ENCODE results near the gene PFKP.

Gene PFKP

GRCh38 chr10:3154666-3155065 is 87.3 kb downstream of the PFKP start:
- H3K4me2 ChIP-seq (ENCODE audit: low read length), result no peak overlapping the region
- no peak for DNase-seq
- H2BK5ac ChIP-seq (ENCODE audit: low read length), result no peak overlapping the region
- no peaks in the 10 kb centered on the region for H3K79me1 ChIP-seq (ENCODE audit: low read length)
- H4K8ac ChIP-seq (ENCODE audit: low read depth, low read length), result no peak overlapping the region
- no peak overlapping the region for H2BK120ac ChIP-seq (ENCODE audit: low read depth, low read length)
- H3K79me2 ChIP-seq (ENCODE audit: control insufficient read depth, insufficient read depth, low read length), result no peaks in the 10 kb centered on the region
- H3K56ac ChIP-seq (ENCODE audit: low read length), result no peak overlapping the region
- WGBS (ENCODE audit: extremely low coverage, insufficient coverage, low lambda C conversion rate), result no CpG with 5 or more reads among the region's 10 CpGs
- H2AK5ac ChIP-seq (ENCODE audit: low read length), result no peak overlapping the region
- no peak overlapping the region for H3K18ac ChIP-seq (ENCODE audit: low read length)
- H2BK15ac ChIP-seq (replicated peaks; ENCODE audit: low read depth), result no peak overlapping the region
- no peak overlapping the region for H3K23ac ChIP-seq (ENCODE audit: low read length)
- peaks cover 3% of the 10 kb centered on the region for H3K36me3 ChIP-seq (ENCODE audit: control insufficient read depth, insufficient read depth, low read length)
- no peak overlapping the region for H3K9ac ChIP-seq (ENCODE audit: low read length)
- H4K5ac ChIP-seq (ENCODE audit: low read length), result no peak overlapping the region
- no peaks in the 10 kb centered on the region for H3K4me1 ChIP-seq (ENCODE audit: control insufficient read depth, low read depth, low read length)
- H3K4ac ChIP-seq (ENCODE audit: low read depth, low read length), result no peak overlapping the region
- H3K27me3 ChIP-seq (ENCODE audit: insufficient read depth, low read length, poor library complexity), result no peaks in the 10 kb centered on the region
- no peak overlapping the region for H3K4me3 ChIP-seq (ENCODE audit: low read length)
- no peak overlapping the region for H3K27ac ChIP-seq (ENCODE audit: low read depth, low read length)

GRCh38 chr10:3159152-3159551 is 91.8 kb downstream of the PFKP start:
- Histone ChIP-seq H2AK5ac (ENCODE audit: low read length) (no peak overlapping the region), H3K18ac (ENCODE audit: low read length) (no peak overlapping the region), H3K27me3 (ENCODE audit: insufficient read depth, low read length, poor library complexity) (no peaks in the 10 kb centered on the region), H3K23ac (ENCODE audit: low read length) (no peak overlapping the region), H3K27ac (ENCODE audit: low read depth, low read length) (no peak overlapping the region), H3K9ac (ENCODE audit: low read length) (no peak overlapping the region), H3K36me3 (ENCODE audit: control insufficient read depth, insufficient read depth, low read length) (peaks cover 3% of the 10 kb centered on the region), H3K79me1 (ENCODE audit: low read length) (no peaks in the 10 kb centered on the region), H2BK5ac (ENCODE audit: low read length) (no peak overlapping the region), H3K4ac (ENCODE audit: low read depth, low read length) (no peak overlapping the region), H3K4me3 (ENCODE audit: low read length) (no peak overlapping the region), H2BK15ac (replicated peaks; ENCODE audit: low read depth) (no peak overlapping the region), H3K79me2 (ENCODE audit: control insufficient read depth, insufficient read depth, low read length) (no peaks in the 10 kb centered on the region), H4K8ac (ENCODE audit: low read depth, low read length) (no peak overlapping the region), H3K4me1 (ENCODE audit: control insufficient read depth, low read depth, low read length) (no peaks in the 10 kb centered on the region), H3K56ac (ENCODE audit: low read length) (no peak overlapping the region), H3K4me2 (ENCODE audit: low read length) (no peak overlapping the region), H2BK120ac (ENCODE audit: low read depth, low read length) (no peak overlapping the region), H4K5ac (ENCODE audit: low read length) (no peak overlapping the region)
- DNase-seq, result no peak
- WGBS (ENCODE audit: extremely low coverage, insufficient coverage, low lambda C conversion rate), result no CpG with 5 or more reads among the region's 10 CpGs

- Histone ChIP-seq H3K36me3 (ENCODE audit: control insufficient read depth, insufficient read depth, low read length) (peaks cover 2% of the 10 kb centered on the region), H3K4ac (ENCODE audit: low read depth, low read length) (no peak overlapping the region)
- WGBS (ENCODE audit: extremely low coverage, insufficient coverage, low lambda C conversion rate), result no CpG with 5 or more reads among the region's 9 CpGs
Measured at GRCh38 chr10:3162533-3162932, 95.2 kb downstream of the PFKP start.

GRCh38 chr10:3163879-3164278 is 96.5 kb downstream of the PFKP start:
- Histone ChIP-seq H3K9ac (ENCODE audit: low read length) (no peak overlapping the region), H3K36me3 (ENCODE audit: control insufficient read depth, insufficient read depth, low read length) (peaks cover 2% of the 10 kb centered on the region)
- no CpG with 5 or more reads among the region's 9 CpGs for WGBS (ENCODE audit: extremely low coverage, insufficient coverage, low lambda C conversion rate)

More at GRCh38 chr10:3162533-3162932, 95.2 kb downstream of the PFKP start:
- H2BK15ac ChIP-seq (replicated peaks; ENCODE audit: low read depth), result no peak overlapping the region
- H3K9ac ChIP-seq (ENCODE audit: low read length), result no peak overlapping the region
- no peak overlapping the region for H2AK5ac ChIP-seq (ENCODE audit: low read length)
- no peak overlapping the region for H3K27ac ChIP-seq (ENCODE audit: low read depth, low read length)
- no peak overlapping the region for H2BK120ac ChIP-seq (ENCODE audit: low read depth, low read length)
- no peak overlapping the region for H3K18ac ChIP-seq (ENCODE audit: low read length)
- H3K23ac ChIP-seq (ENCODE audit: low read length), result no peak overlapping the region
- no peak overlapping the region for H2BK5ac ChIP-seq (ENCODE audit: low read length)
- no peaks in the 10 kb centered on the region for H3K79me1 ChIP-seq (ENCODE audit: low read length)
- H3K4me3 ChIP-seq (ENCODE audit: low read length), result no peak overlapping the region
- H3K79me2 ChIP-seq (ENCODE audit: control insufficient read depth, insufficient read depth, low read length), result no peaks in the 10 kb centered on the region
- H4K5ac ChIP-seq (ENCODE audit: low read length), result no peak overlapping the region
- DNase-seq, result peak; percentile 40
- no peak overlapping the region for H4K8ac ChIP-seq (ENCODE audit: low read depth, low read length)
- no peaks in the 10 kb centered on the region for H3K27me3 ChIP-seq (ENCODE audit: insufficient read depth, low read length, poor library complexity)
- no peak overlapping the region for H3K56ac ChIP-seq (ENCODE audit: low read length)
- H3K4me1 ChIP-seq (ENCODE audit: control insufficient read depth, low read depth, low read length), result no peaks in the 10 kb centered on the region
- H3K4me2 ChIP-seq (ENCODE audit: low read length), result no peak overlapping the region

GRCh38 chr10:3165196-3165595 is 97.8 kb downstream of the PFKP start:
- WGBS (ENCODE audit: extremely low coverage, insufficient coverage, low lambda C conversion rate), result no CpG with 5 or more reads among the region's 9 CpGs
- Histone ChIP-seq H3K27me3 (ENCODE audit: insufficient read depth, low read length, poor library complexity) (no peaks in the 10 kb centered on the region), H3K27ac (ENCODE audit: low read depth, low read length) (no peak overlapping the region), H4K5ac (ENCODE audit: low read length) (no peak overlapping the region), H3K4me2 (ENCODE audit: low read length) (no peak overlapping the region), H2AK5ac (ENCODE audit: low read length) (no peak overlapping the region), H3K79me1 (ENCODE audit: low read length) (no peaks in the 10 kb centered on the region), H2BK120ac (ENCODE audit: low read depth, low read length) (no peak overlapping the region), H3K23ac (ENCODE audit: low read length) (no peak overlapping the region), H3K4me1 (ENCODE audit: control insufficient read depth, low read depth, low read length) (no peaks in the 10 kb centered on the region), H2BK15ac (replicated peaks; ENCODE audit: low read depth) (no peak overlapping the region), H4K8ac (ENCODE audit: low read depth, low read length) (no peak overlapping the region), H3K79me2 (ENCODE audit: control insufficient read depth, insufficient read depth, low read length) (no peaks in the 10 kb centered on the region), H3K36me3 (ENCODE audit: control insufficient read depth, insufficient read depth, low read length) (no peaks in the 10 kb centered on the region), H2BK5ac (ENCODE audit: low read length) (no peak overlapping the region), H3K4me3 (ENCODE audit: low read length) (no peak overlapping the region), H3K18ac (ENCODE audit: low read length) (no peak overlapping the region), H3K4ac (ENCODE audit: low read depth, low read length) (no peak overlapping the region), H3K9ac (ENCODE audit: low read length) (no peak overlapping the region), H3K56ac (ENCODE audit: low read length) (no peak overlapping the region)
- no peak for DNase-seq

More at GRCh38 chr10:3163879-3164278, 96.5 kb downstream of the PFKP start:
- no peak overlapping the region for H2BK5ac ChIP-seq (ENCODE audit: low read length)
- no peak overlapping the region for H3K4ac ChIP-seq (ENCODE audit: low read depth, low read length)
- H2BK15ac ChIP-seq (replicated peaks; ENCODE audit: low read depth), result no peak overlapping the region
- H3K18ac ChIP-seq (ENCODE audit: low read length), result no peak overlapping the region
- H3K4me3 ChIP-seq (ENCODE audit: low read length), result no peak overlapping the region
- no peak overlapping the region for H2BK120ac ChIP-seq (ENCODE audit: low read depth, low read length)
- H4K8ac ChIP-seq (ENCODE audit: low read depth, low read length), result no peak overlapping the region
- no peak for DNase-seq
- no peak overlapping the region for H2AK5ac ChIP-seq (ENCODE audit: low read length)
- H3K27me3 ChIP-seq (ENCODE audit: insufficient read depth, low read length, poor library complexity), result no peaks in the 10 kb centered on the region
- no peaks in the 10 kb centered on the region for H3K79me1 ChIP-seq (ENCODE audit: low read length)
- no peak overlapping the region for H3K23ac ChIP-seq (ENCODE audit: low read length)
- no peaks in the 10 kb centered on the region for H3K4me1 ChIP-seq (ENCODE audit: control insufficient read depth, low read depth, low read length)
- H3K56ac ChIP-seq (ENCODE audit: low read length), result no peak overlapping the region
- H3K4me2 ChIP-seq (ENCODE audit: low read length), result no peak overlapping the region
- no peaks in the 10 kb centered on the region for H3K79me2 ChIP-seq (ENCODE audit: control insufficient read depth, insufficient read depth, low read length)
- no peak overlapping the region for H3K27ac ChIP-seq (ENCODE audit: low read depth, low read length)
- no peak overlapping the region for H4K5ac ChIP-seq (ENCODE audit: low read length)

- no peak overlapping the region for H4K8ac ChIP-seq (ENCODE audit: low read depth, low read length)
- no peaks in the 10 kb centered on the region for H3K27me3 ChIP-seq (ENCODE audit: insufficient read depth, low read length, poor library complexity)
- H3K4me2 ChIP-seq (ENCODE audit: low read length), result no peak overlapping the region
- no peaks in the 10 kb centered on the region for H3K36me3 ChIP-seq (ENCODE audit: control insufficient read depth, insufficient read depth, low read length)
- H3K4me3 ChIP-seq (ENCODE audit: low read length), result no peak overlapping the region
- no peak overlapping the region for H3K27ac ChIP-seq (ENCODE audit: low read depth, low read length)
- H2BK15ac ChIP-seq (replicated peaks; ENCODE audit: low read depth), result no peak overlapping the region
- H3K4ac ChIP-seq (ENCODE audit: low read depth, low read length), result no peak overlapping the region
- H3K4me1 ChIP-seq (ENCODE audit: control insufficient read depth, low read depth, low read length), result no peaks in the 10 kb centered on the region
- no CpG with 5 or more reads among the region's 10 CpGs for WGBS (ENCODE audit: extremely low coverage, insufficient coverage, low lambda C conversion rate)
- DNase-seq, result no peak
- no peak overlapping the region for H2AK5ac ChIP-seq (ENCODE audit: low read length)
- H2BK120ac ChIP-seq (ENCODE audit: low read depth, low read length), result no peak overlapping the region
- H3K23ac ChIP-seq (ENCODE audit: low read length), result no peak overlapping the region
- H4K5ac ChIP-seq (ENCODE audit: low read length), result no peak overlapping the region
- H2BK5ac ChIP-seq (ENCODE audit: low read length), result no peak overlapping the region
- no peak overlapping the region for H3K9ac ChIP-seq (ENCODE audit: low read length)
- H3K56ac ChIP-seq (ENCODE audit: low read length), result no peak overlapping the region
- no peak overlapping the region for H3K18ac ChIP-seq (ENCODE audit: low read length)
- H3K79me2 ChIP-seq (ENCODE audit: control insufficient read depth, insufficient read depth, low read length), result no peaks in the 10 kb centered on the region
- H3K79me1 ChIP-seq (ENCODE audit: low read length), result no peaks in the 10 kb centered on the region
Measured at GRCh38 chr10:3166496-3167290, 99.3 kb downstream of the PFKP start.
